Caco-2 (cell line): ENCODE measurements around the gene ZNF438. TPM values are rescaled to one million over a fixed set of nuclear protein-coding genes. Genes with fewer than 3 reads are reported as not detected.

Source experiments
- BruUV-seq: library from RNA; stranded (reverse); fragments of 400-500 nt; replicated peaks from 2 replicates; lab custom pipeline; 2021; lab: Mats Ljungman, UMichigan
- CTCF ChIA-PET: fragments of 300-600 bp; sonication (Branson Sonifier 250); formaldehyde crosslinking; loops from one replicate; lab custom pipeline; 2022; ENCODE audit warnings: antibody characterized with exemption; lab: Charles Lee
- POLR2A ChIA-PET: fragments of 300-600 bp; sonication (Branson Sonifier 250); formaldehyde crosslinking; loops from one replicate; lab custom pipeline; 2022; ENCODE audit warnings: antibody characterized with exemption; lab: Charles Lee
- DNase-seq, 2 experiments: peaks; one replicate each; pipeline versions ENCODE4 v3.0.0 to v3.0.0-alpha.2; 2020 to 2022
- H3K27me3 ChIP-seq: replicated peaks from 2 replicates; pipeline ENCODE4 v1.6.0; 2011; ENCODE audit warnings: low read length; ENCODE audit not compliant: control insufficient read depth, insufficient read depth
- H3K36me3 ChIP-seq: 2 replicates; pipeline ENCODE4 v1.5.1; 2011; ENCODE audit warnings: low read length; ENCODE audit not compliant: control insufficient read depth, insufficient read depth
- H3K4me1 ChIP-seq: fragments of 250-450 bp; sonication (Bioruptor Pico); 2 replicates; pipeline ENCODE4 v1.5.1; 2020; ENCODE audit warnings: mild to moderate bottlenecking
- H3K4me3 ChIP-seq: 2 replicates; pipeline ENCODE4 v1.5.1; 2011; ENCODE audit warnings: low read depth, mild to moderate bottlenecking, control low read depth, low read length
- H3K9me3 ChIP-seq: fragments of 250-450 bp; sonication (Bioruptor Pico); 2 replicates; pipeline ENCODE4 v1.5.1; 2020; ENCODE audit warnings: mild to moderate bottlenecking, moderate library complexity
- H3K27ac Mint-ChIP-seq: one replicate; pipeline ENCODE4 v1.8.0; 2022; ENCODE audit warnings: mixed read lengths; ENCODE audit not compliant: unreplicated experiment
- H3K27me3 Mint-ChIP-seq: one replicate; pipeline ENCODE4 v1.8.0; 2022; ENCODE audit warnings: mixed read lengths; ENCODE audit not compliant: insufficient read depth, unreplicated experiment
- H3K36me3 Mint-ChIP-seq: one replicate; pipeline ENCODE4 v1.8.0; 2022; ENCODE audit warnings: mild to moderate bottlenecking, mixed read lengths; ENCODE audit not compliant: insufficient read depth, unreplicated experiment
- H3K4me1 Mint-ChIP-seq: one replicate; pipeline ENCODE4 v1.8.0; 2022; ENCODE audit warnings: low read depth, mixed read lengths; ENCODE audit not compliant: unreplicated experiment
- H3K4me3 Mint-ChIP-seq: one replicate; pipeline ENCODE4 v1.8.0; 2022; ENCODE audit warnings: mild to moderate bottlenecking, moderate library complexity, mixed read lengths; ENCODE audit not compliant: unreplicated experiment
- H3K9me3 Mint-ChIP-seq: one replicate; pipeline ENCODE4 v1.8.0; 2022; ENCODE audit warnings: mixed read lengths; ENCODE audit not compliant: unreplicated experiment
- intact Hi-C: fragments of 100-400 bp; cut with micrococcal nuclease; formaldehyde crosslinking; loops from one replicate; pipeline ENCODE4 v1.10.0; 2022; ENCODE audit not compliant: unreplicated experiment
- total RNA-seq: library from RNA; stranded (reverse); gene quantifications from 2 replicates; pipeline ENCODE4 v1.2.3, GENCODE V29; 2022
- TF ChIP-seq, protein P1 (sequence below), 2 experiments: fragments of 200-600 bp in 1 of 2; IDR thresholded peaks; 1 replicate in 1 of 2; 2 replicates in 1 of 2; pipeline versions ENCODE4 v1.5.1 to v1.8.0; 2011 to 2022; ENCODE audit warnings: antibody characterized with exemption in 1 of 2, control low read depth in 1 of 2, inconsistent platforms in 1 of 2, low read depth in 1 of 2, low read length in 1 of 2, mild to moderate bottlenecking in 1 of 2, moderate library complexity in 1 of 2; ENCODE audit not compliant: insufficient read depth in 1 of 2, severe bottlenecking in 1 of 2, unreplicated experiment in 1 of 2

Gene ZNF438
- total RNA-seq, 1 experiment from 2014 or later, result 1.00 TPM

DNA sequence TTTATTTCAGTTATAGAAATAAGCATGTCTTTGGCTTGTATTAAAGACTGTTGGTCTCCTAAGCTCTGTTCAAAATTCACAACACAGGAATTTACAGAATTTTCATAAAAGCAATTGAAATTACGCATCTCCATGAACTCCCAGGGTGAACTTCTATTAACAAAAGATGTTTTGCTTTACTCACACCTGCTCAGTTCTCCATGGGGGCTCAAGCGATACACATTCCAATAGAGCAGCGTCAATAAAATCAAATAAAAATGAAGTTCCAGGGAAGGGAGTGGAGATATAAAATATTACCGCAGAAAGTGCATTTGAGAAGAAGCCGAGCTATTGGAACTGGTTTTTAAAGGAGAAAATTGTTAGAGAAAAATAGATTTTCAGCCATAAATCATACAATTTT lies 41.5 kb upstream of the ZNF438 start:
- no peak for DNase-seq
- Histone ChIP-seq H3K4me1 (peaks cover 7% of the 10 kb centered on the region; the same call in 1 of the 2 replicates), H3K36me3 (no peaks in the 10 kb centered on the region), H3K4me3 (no peak overlapping the region), H3K9me3 (no peaks in the 10 kb centered on the region), H3K27me3 (no peaks in the 10 kb centered on the region)
- no peak overlapping the region for H3K4me3 Mint-ChIP-seq
- TF ChIP-seq, protein P1, sequence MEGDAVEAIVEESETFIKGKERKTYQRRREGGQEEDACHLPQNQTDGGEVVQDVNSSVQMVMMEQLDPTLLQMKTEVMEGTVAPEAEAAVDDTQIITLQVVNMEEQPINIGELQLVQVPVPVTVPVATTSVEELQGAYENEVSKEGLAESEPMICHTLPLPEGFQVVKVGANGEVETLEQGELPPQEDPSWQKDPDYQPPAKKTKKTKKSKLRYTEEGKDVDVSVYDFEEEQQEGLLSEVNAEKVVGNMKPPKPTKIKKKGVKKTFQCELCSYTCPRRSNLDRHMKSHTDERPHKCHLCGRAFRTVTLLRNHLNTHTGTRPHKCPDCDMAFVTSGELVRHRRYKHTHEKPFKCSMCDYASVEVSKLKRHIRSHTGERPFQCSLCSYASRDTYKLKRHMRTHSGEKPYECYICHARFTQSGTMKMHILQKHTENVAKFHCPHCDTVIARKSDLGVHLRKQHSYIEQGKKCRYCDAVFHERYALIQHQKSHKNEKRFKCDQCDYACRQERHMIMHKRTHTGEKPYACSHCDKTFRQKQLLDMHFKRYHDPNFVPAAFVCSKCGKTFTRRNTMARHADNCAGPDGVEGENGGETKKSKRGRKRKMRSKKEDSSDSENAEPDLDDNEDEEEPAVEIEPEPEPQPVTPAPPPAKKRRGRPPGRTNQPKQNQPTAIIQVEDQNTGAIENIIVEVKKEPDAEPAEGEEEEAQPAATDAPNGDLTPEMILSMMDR (IDR thresholded peaks at IDR 0.05; ENCODE audit: insufficient read depth in 1 of 2, low read depth in 1 of 2, low read length in 1 of 2, severe bottlenecking in 1 of 2, unreplicated experiment in 1 of 2), result no peak
- no peaks in the 10 kb centered on the region for H3K9me3 Mint-ChIP-seq
- POLR2A ChIA-PET, result no interaction called here
- peaks cover 11% of the 10 kb centered on the region for H3K27me3 Mint-ChIP-seq
- CTCF ChIA-PET, result no interaction called here
- no peaks in the 10 kb centered on the region for H3K36me3 Mint-ChIP-seq
- no peaks in the 10 kb centered on the region for H3K4me1 Mint-ChIP-seq
- BruUV-seq, result no TSS peak
- H3K27ac Mint-ChIP-seq, result no peak overlapping the region
- intact Hi-C loops, result no loop called here

DNA sequence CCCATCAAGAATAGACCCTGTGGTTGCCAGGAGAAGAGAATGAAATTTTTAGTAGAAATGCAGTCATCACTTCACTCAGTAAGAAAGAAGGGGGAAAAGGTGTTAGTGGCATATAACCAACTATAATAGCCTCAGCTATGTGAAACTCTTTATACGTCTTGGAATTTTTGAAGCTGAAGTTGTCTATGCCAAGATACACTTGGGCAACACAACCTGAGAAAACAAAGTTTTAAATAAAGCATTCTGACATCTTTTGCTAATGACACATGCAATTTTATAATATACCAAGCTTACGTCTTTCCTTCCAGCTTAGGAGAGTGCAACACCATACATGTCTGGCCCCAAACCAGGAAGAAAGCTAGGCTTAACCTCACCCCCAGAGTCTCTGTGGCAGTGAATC lies 40.8 kb upstream of the ZNF438 start:
- Histone ChIP-seq H3K9me3 (no peaks in the 10 kb centered on the region), H3K27me3 (no peaks in the 10 kb centered on the region), H3K4me1 (peaks cover 7% of the 10 kb centered on the region; the same call in 1 of the 2 replicates), H3K4me3 (no peak overlapping the region), H3K36me3 (no peaks in the 10 kb centered on the region)
- no peak overlapping the region for H3K4me3 Mint-ChIP-seq
- ChIA-PET POLR2A (no interaction called here), CTCF (no interaction called here)
- intact Hi-C loops, result no loop called here
- no peaks in the 10 kb centered on the region for H3K4me1 Mint-ChIP-seq
- H3K27ac Mint-ChIP-seq, result no peak overlapping the region
- TF ChIP-seq, protein P1 (IDR thresholded peaks at IDR 0.05; ENCODE audit: insufficient read depth in 1 of 2, low read depth in 1 of 2, low read length in 1 of 2, severe bottlenecking in 1 of 2, unreplicated experiment in 1 of 2), result no peak
- DNase-seq, result no peak
- peaks cover 11% of the 10 kb centered on the region for H3K27me3 Mint-ChIP-seq
- BruUV-seq, result no TSS peak
- no peaks in the 10 kb centered on the region for H3K9me3 Mint-ChIP-seq
- H3K36me3 Mint-ChIP-seq, result no peaks in the 10 kb centered on the region

DNA sequence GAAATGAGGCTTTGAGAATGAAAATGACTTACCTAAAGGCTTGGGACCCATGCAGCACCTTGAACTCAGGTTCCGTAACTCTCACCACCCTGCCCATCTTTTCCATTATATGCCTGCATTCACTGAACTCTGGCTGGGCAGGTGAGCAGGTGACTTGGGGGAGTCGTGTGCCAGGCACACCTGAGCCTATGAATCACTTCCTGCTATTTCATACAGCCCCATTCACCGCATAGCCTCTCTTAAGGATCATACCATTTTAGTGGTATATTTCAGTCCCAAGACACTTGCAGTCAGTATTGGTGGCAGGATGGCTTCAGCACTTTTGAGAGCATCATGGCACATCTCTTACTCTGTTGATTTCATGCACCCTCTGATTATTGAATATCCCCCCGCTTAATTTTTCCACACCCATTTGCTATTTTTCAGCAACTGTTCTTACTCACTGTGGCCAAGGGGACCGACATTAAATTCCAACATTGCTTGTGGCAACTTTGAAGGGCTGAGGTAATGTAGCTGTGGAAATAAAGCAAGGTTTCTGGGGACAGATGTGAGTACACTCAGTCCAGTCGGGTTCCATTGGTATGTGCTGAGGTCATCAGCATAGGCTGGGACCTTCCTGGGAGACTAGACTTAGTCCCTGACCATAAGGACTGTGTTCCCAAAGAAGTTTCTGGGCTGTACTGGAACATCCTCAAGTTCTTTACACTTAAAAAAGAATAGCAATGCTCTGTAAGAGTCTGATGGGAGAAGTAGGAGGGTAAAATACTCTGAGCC lies 39.8 kb upstream of the ZNF438 start:
- no TSS peak for BruUV-seq
- no peak for DNase-seq
- H3K36me3 Mint-ChIP-seq, result no peaks in the 10 kb centered on the region
- Histone ChIP-seq H3K4me3 (no peak overlapping the region), H3K36me3 (no peaks in the 10 kb centered on the region), H3K9me3 (no peaks in the 10 kb centered on the region), H3K27me3 (no peaks in the 10 kb centered on the region), H3K4me1 (peaks cover 7% of the 10 kb centered on the region; the same call in 1 of the 2 replicates)
- H3K27me3 Mint-ChIP-seq, result peaks cover 11% of the 10 kb centered on the region
- no peaks in the 10 kb centered on the region for H3K4me1 Mint-ChIP-seq
- no peak overlapping the region for H3K4me3 Mint-ChIP-seq
- CTCF ChIA-PET, result interaction anchor here (0.6 kb wide), 1 partner anchor 12 kb away, joined by 3 read pairs; no protein-coding TSS in a partner anchor
- POLR2A ChIA-PET, result no interaction called here
- TF ChIP-seq, protein P1 (IDR thresholded peaks at IDR 0.05; ENCODE audit: insufficient read depth in 1 of 2, low read depth in 1 of 2, low read length in 1 of 2, severe bottlenecking in 1 of 2, unreplicated experiment in 1 of 2), result no peak
- intact Hi-C loops, result no loop called here
- no peaks in the 10 kb centered on the region for H3K9me3 Mint-ChIP-seq
- no peak overlapping the region for H3K27ac Mint-ChIP-seq
